ENCODE results near the gene FILIP1L. TPM values are rescaled to one million over a fixed set of nuclear protein-coding genes. Genes with fewer than 3 reads are reported as not detected.
A peak's percentile ranks its signal among the peaks of the same experiment; 100 is the strongest.

Gene FILIP1L
- total and polyA plus RNA-seq, 2 of the 13 experiments (the other 11 are each of a cell fraction or from before 2014, with no cell fraction given): 8.1 to 187 TPM

DNA sequence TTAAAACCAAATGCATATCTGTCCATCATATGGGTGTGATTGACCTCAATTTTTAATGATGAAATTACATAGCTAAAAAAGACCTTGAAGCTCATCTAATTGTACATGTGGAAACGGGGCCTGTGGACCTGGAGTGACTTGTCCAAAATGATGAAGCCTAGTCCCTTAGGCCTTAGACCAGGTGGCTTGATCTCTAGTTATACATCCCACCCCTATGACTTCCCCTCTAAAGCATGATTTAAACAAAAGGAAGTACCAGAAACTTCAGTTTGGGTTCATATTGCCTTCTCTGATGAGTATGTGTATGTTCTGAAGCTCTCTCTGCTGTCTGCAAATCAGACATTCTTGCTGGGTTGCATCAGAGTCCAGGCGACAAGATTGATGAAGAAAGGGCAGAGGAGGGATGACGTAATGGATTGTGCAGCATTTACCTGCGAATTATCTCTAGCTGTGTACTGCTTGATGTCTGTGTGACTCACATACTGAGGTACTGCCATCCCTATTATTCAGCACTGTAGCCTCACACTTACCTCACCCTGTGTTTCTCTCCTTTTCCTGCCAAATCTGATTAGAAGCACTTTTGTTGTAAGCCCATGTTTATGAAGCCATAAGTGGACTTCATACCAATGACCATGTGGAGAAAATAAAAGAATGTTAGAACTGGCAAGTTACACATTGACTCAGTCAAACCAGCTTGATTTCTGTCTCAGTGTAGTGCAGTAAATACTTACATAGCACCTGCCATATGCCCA is 111.5 kb downstream of the FILIP1L start (continued):
- no peak for TF ChIP-seq ZIK1 (CRISPR knock-in tag; IDR thresholded peaks at IDR 0.05; ENCODE audit: borderline replicate concordance, low read depth)
- no peak for TF ChIP-seq HIVEP1 (CRISPR knock-in tag; IDR thresholded peaks at IDR 0.05)
- TF ChIP-seq FOXO1 (CRISPR knock-in tag; IDR thresholded peaks at IDR 0.05): peak; percentile 69; the same call in 1 of the 2 replicates
- TF ChIP-seq, protein P1, sequence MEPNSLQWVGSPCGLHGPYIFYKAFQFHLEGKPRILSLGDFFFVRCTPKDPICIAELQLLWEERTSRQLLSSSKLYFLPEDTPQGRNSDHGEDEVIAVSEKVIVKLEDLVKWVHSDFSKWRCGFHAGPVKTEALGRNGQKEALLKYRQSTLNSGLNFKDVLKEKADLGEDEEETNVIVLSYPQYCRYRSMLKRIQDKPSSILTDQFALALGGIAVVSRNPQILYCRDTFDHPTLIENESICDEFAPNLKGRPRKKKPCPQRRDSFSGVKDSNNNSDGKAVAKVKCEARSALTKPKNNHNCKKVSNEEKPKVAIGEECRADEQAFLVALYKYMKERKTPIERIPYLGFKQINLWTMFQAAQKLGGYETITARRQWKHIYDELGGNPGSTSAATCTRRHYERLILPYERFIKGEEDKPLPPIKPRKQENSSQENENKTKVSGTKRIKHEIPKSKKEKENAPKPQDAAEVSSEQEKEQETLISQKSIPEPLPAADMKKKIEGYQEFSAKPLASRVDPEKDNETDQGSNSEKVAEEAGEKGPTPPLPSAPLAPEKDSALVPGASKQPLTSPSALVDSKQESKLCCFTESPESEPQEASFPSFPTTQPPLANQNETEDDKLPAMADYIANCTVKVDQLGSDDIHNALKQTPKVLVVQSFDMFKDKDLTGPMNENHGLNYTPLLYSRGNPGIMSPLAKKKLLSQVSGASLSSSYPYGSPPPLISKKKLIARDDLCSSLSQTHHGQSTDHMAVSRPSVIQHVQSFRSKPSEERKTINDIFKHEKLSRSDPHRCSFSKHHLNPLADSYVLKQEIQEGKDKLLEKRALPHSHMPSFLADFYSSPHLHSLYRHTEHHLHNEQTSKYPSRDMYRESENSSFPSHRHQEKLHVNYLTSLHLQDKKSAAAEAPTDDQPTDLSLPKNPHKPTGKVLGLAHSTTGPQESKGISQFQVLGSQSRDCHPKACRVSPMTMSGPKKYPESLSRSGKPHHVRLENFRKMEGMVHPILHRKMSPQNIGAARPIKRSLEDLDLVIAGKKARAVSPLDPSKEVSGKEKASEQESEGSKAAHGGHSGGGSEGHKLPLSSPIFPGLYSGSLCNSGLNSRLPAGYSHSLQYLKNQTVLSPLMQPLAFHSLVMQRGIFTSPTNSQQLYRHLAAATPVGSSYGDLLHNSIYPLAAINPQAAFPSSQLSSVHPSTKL (CRISPR knock-in tag; IDR thresholded peaks at IDR 0.05): peak; percentile 80
- TF ChIP-seq, protein P2, sequence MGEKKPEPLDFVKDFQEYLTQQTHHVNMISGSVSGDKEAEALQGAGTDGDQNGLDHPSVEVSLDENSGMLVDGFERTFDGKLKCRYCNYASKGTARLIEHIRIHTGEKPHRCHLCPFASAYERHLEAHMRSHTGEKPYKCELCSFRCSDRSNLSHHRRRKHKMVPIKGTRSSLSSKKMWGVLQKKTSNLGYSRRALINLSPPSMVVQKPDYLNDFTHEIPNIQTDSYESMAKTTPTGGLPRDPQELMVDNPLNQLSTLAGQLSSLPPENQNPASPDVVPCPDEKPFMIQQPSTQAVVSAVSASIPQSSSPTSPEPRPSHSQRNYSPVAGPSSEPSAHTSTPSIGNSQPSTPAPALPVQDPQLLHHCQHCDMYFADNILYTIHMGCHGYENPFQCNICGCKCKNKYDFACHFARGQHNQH (CRISPR knock-in tag; IDR thresholded peaks at IDR 0.05): 0 out of 2 replicates have a peak, but pooled peaks have one; percentile 27
- TF ChIP-seq, protein P3, sequence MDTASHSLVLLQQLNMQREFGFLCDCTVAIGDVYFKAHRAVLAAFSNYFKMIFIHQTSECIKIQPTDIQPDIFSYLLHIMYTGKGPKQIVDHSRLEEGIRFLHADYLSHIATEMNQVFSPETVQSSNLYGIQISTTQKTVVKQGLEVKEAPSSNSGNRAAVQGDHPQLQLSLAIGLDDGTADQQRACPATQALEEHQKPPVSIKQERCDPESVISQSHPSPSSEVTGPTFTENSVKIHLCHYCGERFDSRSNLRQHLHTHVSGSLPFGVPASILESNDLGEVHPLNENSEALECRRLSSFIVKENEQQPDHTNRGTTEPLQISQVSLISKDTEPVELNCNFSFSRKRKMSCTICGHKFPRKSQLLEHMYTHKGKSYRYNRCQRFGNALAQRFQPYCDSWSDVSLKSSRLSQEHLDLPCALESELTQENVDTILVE (CRISPR knock-in tag; IDR thresholded peaks at IDR 0.05): 0 out of 2 replicates have a peak, but pooled peaks have one; percentile 20
- 0 out of 2 replicates have a peak, but pooled peaks have one; percentile 27 for TF ChIP-seq NCOA2 (CRISPR knock-in tag; IDR thresholded peaks at IDR 0.05)
- peak; percentile 58; the same call in 1 of the 2 replicates for TF ChIP-seq SOX5 (CRISPR knock-in tag; IDR thresholded peaks at IDR 0.05; ENCODE audit: borderline replicate concordance)
- peak; percentile 73 for TF ChIP-seq MED1 (CRISPR knock-in tag; IDR thresholded peaks at IDR 0.05)
- peak; percentile 45; the same call in 1 of the 2 replicates for TF ChIP-seq KAT8 (CRISPR knock-in tag; IDR thresholded peaks at IDR 0.05)
- 0 out of 2 replicates have a peak, but pooled peaks have one; percentile 50 for TF ChIP-seq MIXL1 (CRISPR knock-in tag; IDR thresholded peaks at IDR 0.05)
- TF ChIP-seq XRCC5 (optimal IDR thresholded peaks at IDR 0.05; ENCODE audit: low read length): peak; percentile 24
- TF ChIP-seq, protein P4, sequence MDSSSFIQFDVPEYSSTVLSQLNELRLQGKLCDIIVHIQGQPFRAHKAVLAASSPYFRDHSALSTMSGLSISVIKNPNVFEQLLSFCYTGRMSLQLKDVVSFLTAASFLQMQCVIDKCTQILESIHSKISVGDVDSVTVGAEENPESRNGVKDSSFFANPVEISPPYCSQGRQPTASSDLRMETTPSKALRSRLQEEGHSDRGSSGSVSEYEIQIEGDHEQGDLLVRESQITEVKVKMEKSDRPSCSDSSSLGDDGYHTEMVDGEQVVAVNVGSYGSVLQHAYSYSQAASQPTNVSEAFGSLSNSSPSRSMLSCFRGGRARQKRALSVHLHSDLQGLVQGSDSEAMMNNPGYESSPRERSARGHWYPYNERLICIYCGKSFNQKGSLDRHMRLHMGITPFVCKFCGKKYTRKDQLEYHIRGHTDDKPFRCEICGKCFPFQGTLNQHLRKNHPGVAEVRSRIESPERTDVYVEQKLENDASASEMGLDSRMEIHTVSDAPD (CRISPR knock-in tag; IDR thresholded peaks at IDR 0.05): no peak
- TF ChIP-seq CREB1 (IDR thresholded peaks at IDR 0.05): peak; percentile 90
- TF ChIP-seq CREB1 (CRISPR knock-in tag; IDR thresholded peaks at IDR 0.05): peak; percentile 86
- TF ChIP-seq RFXAP (CRISPR knock-in tag; IDR thresholded peaks at IDR 0.05; ENCODE audit: borderline replicate concordance): no peak
- TF ChIP-seq, protein P5, sequence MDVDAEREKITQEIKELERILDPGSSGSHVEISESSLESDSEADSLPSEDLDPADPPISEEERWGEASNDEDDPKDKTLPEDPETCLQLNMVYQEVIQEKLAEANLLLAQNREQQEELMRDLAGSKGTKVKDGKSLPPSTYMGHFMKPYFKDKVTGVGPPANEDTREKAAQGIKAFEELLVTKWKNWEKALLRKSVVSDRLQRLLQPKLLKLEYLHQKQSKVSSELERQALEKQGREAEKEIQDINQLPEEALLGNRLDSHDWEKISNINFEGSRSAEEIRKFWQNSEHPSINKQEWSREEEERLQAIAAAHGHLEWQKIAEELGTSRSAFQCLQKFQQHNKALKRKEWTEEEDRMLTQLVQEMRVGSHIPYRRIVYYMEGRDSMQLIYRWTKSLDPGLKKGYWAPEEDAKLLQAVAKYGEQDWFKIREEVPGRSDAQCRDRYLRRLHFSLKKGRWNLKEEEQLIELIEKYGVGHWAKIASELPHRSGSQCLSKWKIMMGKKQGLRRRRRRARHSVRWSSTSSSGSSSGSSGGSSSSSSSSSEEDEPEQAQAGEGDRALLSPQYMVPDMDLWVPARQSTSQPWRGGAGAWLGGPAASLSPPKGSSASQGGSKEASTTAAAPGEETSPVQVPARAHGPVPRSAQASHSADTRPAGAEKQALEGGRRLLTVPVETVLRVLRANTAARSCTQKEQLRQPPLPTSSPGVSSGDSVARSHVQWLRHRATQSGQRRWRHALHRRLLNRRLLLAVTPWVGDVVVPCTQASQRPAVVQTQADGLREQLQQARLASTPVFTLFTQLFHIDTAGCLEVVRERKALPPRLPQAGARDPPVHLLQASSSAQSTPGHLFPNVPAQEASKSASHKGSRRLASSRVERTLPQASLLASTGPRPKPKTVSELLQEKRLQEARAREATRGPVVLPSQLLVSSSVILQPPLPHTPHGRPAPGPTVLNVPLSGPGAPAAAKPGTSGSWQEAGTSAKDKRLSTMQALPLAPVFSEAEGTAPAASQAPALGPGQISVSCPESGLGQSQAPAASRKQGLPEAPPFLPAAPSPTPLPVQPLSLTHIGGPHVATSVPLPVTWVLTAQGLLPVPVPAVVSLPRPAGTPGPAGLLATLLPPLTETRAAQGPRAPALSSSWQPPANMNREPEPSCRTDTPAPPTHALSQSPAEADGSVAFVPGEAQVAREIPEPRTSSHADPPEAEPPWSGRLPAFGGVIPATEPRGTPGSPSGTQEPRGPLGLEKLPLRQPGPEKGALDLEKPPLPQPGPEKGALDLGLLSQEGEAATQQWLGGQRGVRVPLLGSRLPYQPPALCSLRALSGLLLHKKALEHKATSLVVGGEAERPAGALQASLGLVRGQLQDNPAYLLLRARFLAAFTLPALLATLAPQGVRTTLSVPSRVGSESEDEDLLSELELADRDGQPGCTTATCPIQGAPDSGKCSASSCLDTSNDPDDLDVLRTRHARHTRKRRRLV (CRISPR knock-in tag; IDR thresholded peaks at IDR 0.05): no peak

All from HepG2 (cell line).